GM21529 (cell line): Measurements from ENCODE around the gene SIGLEC5.

Source experiments
- ATAC-seq: cut with Tn5 transposase; IDR thresholded peaks from one replicate; pipeline ENCODE4 v1.9.1; 2021; ENCODE audit not compliant: unreplicated experiment

The SIGLEC5 gene

GRCh38 chr19:51628153-51628939, 1.9 kb downstream of the SIGLEC5 start:
- no peak for ATAC-seq

DNA sequence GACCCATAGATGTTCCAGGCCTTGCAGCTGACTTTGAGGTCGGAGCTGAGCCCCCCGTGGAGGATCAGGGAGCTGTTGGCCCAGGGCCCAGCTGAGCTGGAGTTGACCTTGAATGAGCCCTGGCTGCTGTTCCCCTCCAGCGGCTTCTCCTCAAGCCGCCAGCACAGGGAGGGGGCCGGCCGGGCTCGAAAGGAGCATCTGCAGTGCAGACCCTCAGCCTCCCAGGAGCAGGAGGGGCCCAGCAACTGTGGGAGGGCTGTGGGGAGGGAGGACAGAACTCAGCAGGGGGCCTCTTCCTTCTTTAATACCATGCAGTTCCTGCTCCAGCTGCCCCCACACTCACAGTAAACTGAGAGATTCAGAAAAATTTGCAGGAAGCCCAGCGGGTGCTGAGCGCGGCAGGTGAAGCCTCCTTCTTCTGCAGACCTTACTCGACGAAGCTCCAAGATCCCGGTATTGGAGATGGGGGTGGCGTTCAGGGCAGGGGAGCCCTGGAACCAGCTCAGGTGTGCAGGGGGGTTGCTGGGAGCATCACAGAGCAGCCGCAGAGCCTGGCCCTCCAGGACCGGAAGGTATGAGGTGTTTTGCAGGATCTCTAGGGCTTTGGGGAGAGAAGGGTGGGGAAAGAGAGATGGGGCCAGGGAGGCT, 2.6 kb downstream of the SIGLEC5 start:
- ATAC-seq: no peak

DNA sequence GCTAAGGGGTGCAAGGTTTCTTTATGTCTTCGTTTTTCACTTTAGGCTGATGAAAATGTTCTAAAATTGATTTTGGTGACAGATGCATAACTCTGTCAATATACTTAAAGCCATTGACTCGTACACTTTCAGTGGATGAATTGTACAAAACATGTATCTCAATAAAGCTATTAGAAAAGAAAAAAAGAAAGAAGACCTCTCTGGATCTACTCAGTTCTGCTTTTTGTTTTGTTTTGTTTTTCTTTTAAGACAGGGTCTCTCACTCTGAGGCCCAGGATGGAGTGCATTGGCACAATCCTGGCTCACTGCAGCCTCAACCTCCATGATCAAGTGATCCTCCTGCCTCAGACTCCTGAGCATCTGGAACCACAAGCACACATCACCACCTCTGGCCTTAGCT, 3.5 kb downstream of the SIGLEC5 start:
- ATAC-seq: no peak

DNA sequence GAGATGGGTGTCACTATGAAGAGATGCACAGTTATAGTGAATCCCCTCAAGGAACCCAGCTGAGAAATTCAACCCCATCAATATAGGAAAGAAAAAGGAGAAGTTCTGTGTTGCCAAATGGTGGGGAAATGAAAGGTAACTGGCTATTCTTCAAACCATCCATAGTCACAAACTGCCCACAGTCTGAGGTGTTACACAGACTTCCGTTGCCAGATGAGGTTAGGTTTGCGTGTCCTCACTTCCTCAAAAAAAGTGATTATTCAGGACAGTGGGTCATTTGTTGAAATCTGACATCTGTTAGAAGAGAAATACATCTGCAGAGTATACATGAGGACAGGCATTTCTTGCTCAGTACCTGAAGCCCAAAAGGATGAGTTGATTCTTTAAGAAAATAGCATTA, 9.0 kb downstream of the SIGLEC5 start:
- ATAC-seq: peak; percentile 59

GRCh38 chr19:51615991-51616390, 14.2 kb downstream of the SIGLEC5 start:
- ATAC-seq: no peak

DNA sequence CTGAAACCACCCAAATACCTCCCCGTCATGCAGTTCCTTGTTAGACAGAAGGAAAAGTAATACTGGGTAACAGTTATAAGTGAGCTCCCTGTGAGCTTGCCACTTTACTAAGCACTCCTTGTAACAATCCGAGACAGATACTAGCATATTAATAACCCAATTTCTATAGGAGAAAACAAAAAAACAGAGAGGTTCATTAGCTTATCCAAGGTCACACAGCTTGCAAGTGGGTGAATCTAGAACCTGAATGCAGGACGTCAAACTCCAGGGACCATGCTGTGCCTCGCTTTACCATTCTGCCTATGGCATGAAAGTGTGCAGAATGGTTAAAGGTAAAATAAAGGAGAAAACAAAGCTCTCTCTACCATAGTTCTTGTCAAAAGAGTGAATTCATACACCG, 15.4 kb downstream of the SIGLEC5 start:
- ATAC-seq: no peak

GRCh38 chr19:51610576-51610975, 19.6 kb downstream of the SIGLEC5 start:
- no peak for ATAC-seq

DNA sequence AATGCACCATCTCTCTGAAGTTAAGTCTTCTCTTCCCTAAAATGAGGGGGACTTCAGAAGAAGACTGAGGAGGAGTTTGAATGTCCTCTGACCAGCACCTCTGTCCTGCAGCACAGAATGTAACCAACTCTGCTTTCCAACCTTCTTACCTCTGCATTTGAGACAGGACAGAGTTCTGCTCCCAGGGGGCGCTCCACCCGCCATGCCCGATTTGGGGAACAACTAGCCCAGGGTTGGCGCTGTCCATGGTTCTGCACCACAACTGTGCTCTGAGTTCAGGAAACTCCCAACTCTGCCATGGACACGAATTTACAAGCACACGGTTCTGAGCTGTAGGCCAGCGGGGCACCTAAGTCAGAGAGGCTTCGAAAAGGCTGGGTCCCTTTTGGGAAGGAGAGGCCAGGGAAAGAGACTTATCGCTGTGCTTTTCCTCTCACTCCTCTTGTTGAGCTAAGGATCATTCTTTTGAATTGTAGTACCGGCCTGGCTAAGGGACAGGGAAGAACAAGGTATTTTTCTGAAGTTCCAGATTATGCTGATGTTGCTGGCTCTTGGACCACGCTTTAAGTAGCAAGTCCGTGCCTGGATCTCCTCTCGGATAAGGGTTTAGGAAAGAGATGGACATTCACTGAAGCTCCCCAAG, 22.2 kb downstream of the SIGLEC5 start:
- ATAC-seq: no peak

GRCh38 chr19:51607077-51607476, 23.1 kb downstream of the SIGLEC5 start:
- peak; percentile 92 for ATAC-seq

DNA sequence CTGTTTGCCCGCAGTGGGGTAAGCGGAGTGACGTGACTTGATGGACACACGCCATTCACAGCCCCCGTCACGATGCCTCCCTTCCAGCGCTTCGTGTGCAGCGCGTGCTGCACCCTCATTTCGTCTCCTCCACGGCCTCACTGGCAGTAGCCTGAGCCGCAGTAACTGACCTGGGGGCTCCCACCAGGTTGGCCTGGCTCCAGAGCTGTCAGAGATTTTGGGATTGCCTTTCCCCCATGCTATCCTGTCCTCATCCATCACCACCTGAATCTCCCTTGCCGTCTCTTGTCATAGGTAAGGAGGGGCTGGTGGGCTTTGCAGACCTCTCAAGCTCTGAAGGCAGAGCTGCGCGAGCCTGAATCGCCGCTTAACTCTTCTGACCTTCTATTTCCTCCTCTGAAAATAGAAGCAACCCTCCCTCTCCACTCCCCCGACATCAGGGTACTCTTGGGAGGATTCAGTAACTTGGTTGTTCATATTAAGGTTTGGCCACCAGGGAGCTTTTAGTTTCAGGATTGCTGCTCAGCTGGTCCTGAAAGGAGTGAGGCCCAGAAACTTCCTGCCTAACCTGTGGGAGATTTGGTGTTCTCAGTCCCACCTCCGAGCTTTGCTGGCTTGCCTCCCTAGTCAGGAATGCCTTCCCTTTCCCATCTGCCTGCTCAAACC, 27.9 kb downstream of the SIGLEC5 start:
- no peak for ATAC-seq

DNA sequence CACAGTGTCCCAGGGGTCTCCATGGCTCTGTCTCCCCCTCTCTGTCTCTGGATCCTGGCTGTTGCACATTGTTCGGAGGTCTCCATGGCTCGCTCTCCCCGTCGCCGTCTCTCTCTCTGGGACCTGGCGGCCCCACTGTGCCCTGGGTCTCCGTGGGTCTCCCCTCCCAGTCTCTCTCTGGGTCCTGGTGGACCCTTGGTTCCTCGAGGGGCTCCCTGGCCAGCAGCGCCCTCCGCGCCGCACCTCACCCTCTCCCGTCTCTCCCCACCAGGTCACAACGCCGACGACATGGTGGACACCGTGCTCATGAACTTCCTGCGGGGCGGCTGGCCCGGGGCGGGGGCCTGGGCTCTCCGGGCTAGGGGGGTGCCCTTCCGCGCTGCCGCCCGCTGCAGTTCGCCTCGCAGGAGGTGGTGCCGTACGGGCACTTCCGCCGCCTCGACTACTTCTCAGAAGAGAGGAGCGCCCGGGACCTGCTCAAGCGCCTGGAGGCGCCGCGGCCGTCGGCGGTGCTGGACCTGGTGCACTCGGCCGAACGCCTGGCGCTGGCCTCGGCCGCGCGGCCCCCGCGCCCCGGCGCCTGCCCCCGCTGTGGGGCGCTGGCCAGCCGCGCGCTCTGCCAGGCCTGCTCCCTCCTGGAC, 29.1 kb downstream of the SIGLEC5 start:
- no peak for ATAC-seq

- ATAC-seq: no peak
These were observed 31.1 kb downstream of the SIGLEC5 start for GRCh38 chr19:51599084-51599483.

DNA sequence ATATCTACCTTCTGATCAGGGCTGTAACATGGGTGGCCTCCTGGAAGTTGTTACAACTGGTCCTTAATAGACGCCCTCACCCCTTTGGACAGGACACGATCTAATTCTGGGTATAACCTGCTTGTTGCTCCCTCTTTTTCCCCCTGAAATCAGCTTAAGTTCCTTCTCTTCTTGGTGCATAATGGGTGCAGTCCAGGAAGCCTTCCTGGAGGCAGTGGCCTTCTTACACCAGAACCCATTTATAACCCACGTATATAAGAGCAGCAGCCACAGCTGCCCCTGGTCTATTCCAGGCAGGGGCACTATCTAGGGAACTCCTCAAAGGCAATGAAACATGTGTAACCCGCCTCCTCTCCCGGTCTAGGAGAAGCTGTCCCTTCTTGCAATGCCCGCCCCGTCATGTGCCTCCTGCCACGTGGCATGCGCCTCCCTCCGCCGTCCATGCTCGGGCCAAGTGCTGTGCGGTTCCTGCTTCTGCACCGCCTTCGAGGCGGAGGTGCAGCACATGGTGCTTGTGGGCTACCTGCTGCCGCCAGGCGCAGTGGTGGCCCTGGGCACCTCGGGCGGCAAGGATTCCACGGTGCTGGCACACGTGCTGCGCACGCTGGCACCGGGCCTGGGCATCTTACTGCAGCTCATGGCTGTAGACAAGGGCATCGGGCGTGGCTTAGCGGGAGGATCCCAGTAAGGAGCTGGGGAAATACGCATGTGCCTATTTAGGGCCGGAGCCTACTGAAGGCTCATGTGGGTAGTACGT, 31.9 kb downstream of the SIGLEC5 start:
- ATAC-seq: no peak

- ATAC-seq: no peak
These were observed 34.7 kb downstream of the SIGLEC5 start for GRCh38 chr19:51595190-51596175.

DNA sequence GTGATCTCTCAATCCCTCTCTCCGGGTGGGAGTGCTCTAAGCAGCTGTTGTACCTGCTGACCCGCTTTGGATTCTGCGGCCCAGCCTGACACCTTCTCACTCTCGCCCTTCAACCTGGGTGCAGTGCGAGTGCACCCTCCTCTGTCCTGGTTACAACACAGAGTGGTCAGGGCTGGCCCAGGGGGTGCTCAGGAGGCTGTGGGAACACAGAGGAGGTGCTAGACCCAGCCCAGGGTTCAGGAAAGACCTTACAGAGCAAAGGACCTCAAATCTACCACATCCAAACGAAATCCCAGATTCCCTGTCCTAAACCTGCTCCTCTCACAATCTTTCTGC, 35.5 kb downstream of the SIGLEC5 start:
- ATAC-seq: no peak

DNA sequence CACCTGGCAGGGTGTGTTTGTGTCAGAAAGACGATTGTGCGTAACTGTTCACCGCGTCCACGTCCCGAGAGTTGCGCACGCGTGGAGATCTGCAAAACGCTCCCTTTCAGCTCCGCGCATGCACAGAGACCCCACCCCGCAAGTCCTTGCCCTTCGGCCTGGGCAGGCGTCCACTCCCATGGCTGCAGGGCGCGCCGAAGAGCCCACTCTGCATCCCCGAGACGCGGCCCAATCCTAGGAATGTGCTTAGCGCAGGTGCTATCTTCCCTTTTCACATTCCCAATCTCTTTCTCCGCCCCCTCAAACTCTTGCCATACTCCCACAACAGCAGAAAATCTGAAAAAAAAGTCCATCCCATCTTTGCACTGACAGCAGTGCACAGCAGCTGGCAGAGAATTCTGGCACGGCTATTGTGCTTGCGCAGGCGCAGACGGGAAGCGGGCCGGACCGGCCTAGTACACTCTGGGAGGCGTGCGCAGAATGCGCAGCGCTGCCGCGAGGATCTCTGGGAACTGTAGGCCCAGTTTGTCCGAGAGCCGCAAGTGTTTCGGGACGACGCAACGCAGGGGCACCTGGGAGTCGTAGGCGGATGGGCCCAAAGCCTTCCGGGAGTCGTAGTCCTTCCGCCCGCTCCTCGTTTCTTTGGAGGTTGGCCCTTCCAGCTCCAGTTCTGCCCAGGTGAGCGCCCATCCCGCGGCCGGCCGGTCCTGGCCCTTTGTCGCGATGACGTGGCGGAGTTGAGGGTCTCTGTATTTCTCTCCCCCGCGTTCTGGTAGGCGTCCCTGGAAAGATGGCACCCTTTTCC, 36.0 kb downstream of the SIGLEC5 start:
- peak; percentile 97 for ATAC-seq

GRCh38 chr19:51593138-51593890, 36.9 kb downstream of the SIGLEC5 start:
- ATAC-seq: no peak

DNA sequence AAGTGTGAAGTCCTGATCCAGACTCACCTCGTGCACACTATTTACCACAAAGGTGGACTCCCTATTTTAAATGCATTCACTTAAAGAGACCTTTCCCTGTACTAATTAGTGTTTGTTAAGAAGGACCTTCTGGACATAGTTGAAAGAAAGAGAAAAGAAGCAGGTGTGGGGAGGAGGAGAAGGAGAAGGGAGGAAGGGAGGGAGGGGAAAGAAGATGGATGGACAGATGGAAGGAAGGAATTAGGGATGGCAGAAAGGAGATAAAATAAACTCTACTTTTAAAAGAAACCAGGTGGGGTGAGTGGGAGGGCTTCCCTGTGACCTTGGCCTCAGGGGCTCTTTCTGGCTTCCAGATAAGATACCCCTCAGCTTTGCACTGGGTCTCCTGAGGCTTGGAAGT, 37.7 kb downstream of the SIGLEC5 start:
- no peak for ATAC-seq
